GM19328 (cell line): ENCODE results near the gene CENPA.
"Not testable (repeated sequence)": the region's sequence is repeated elsewhere in the genome, so short reads cannot be mapped to it uniquely, and the experiment has no call there.

Experiments
- ATAC-seq: cut with Tn5 transposase; IDR thresholded peaks from one replicate; pipeline ENCODE4 v1.9.1; 2021; ENCODE audit warnings: mild to moderate bottlenecking, moderate library complexity; ENCODE audit not compliant: unreplicated experiment

Gene CENPA

GRCh38 chr2:26759845-26760244 is 26.0 kb upstream of the CENPA start:
- ATAC-seq: no peak

GRCh38 chr2:26760991-26761390 is 24.9 kb upstream of the CENPA start:
- not testable (repeated sequence) for ATAC-seq

GRCh38 chr2:26763019-26763418 is 22.8 kb upstream of the CENPA start:
- no peak for ATAC-seq

- ATAC-seq: peak; percentile 59
Measured at GRCh38 chr2:26764078-26764887, 21.6 kb upstream of the CENPA start, which contains the start of gene SLC35F6. Gene SLC35F6 (plus strand): TSS chr2:26764284. CDS start chr2:26764350, 66 bp downstream.

DNA sequence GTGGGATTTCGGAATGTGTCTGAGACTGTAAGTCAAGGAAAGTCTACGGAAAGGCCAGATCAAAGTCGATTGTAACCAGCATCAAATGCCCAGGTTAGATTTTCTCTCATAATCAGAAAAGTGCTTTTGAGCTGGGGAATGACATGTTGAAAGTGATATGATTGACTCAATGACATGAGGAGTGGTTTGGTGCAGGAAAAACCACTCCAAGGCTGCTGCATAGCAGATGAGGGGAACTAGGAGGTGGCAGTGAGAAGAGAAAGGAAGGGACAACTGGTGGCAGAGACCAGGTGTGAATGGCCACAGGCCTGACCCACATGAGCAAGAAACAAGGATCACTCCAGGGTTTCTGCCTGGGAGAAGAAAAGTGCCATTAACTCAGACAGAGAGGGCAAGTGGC is 20.9 kb upstream of the CENPA start:
- ATAC-seq: no peak

GRCh38 chr2:26765475-26766200 is 20.2 kb upstream of the CENPA start:
- ATAC-seq: no peak

GRCh38 chr2:26767129-26767528 is 18.7 kb upstream of the CENPA start:
- no peak for ATAC-seq

DNA sequence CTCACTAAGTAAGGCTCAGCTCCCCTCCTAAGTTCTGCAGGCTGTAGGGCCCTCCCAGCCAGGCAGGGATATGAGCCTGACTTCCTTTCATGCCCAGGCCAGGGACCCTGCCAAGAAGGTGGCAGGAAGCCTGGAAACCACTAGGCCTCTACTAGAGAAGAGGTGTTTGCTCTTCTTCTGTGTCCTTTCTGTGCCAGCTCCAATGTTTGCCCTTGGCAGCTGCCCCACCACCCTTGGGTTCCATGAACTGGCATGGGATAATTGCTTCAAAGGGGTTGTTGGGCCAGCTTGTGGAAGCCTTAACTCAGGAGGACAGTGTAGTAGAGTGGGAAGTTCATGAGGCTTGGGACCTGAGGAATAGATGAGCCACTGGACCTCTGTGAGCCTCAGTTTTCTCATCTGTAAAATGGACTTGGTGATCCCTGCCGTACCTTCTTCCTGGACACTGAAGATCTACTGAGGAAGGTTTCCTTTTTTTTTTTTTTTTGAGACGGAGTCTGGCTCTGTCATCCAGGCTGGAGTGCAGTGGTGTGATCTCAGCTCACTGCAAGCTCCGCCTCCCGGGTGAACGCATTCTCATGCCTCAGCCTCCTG is 17.9 kb upstream of the CENPA start:
- no peak for ATAC-seq

- ATAC-seq: no peak
Measured at GRCh38 chr2:26768759-26769088, 17.1 kb upstream of the CENPA start.

GRCh38 chr2:26769089-26769761 is 16.6 kb upstream of the CENPA start:
- ATAC-seq: no peak

GRCh38 chr2:26770986-26771586 is 14.8 kb upstream of the CENPA start:
- ATAC-seq: no peak

- no peak for ATAC-seq
Measured at GRCh38 chr2:26772064-26773001, 13.5 kb upstream of the CENPA start.

DNA sequence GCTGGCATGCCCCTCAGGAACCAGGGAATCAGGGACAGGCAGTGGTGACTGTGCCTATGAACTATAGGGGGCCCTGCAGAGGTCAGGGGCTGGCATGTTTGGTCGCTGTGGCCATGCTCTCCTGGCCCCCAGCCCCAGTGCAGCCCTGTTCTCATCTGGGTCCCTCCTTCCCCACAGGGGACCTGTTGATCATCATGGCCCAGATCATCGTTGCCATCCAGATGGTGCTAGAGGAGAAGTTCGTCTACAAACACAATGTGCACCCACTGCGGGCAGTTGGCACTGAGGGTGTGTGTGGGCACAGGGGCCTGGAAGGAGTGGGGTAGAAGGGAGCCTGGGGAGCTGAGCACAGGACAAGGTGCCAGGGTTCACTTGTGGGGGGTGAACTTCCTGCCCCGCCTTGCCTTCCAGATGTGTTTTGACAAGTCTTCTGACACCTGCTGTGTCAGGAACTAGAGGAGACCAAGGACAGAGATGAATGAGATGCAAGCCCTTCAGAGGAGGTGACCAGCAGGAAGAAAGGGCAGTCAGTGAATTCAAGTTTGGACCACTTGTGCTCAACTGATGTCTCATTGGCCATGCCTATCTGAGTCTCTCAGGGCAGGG is 9.6 kb upstream of the CENPA start:
- ATAC-seq: no peak

- no peak for ATAC-seq
Measured at GRCh38 chr2:26778098-26778497, 7.8 kb upstream of the CENPA start.

- ATAC-seq: no peak
Measured at GRCh38 chr2:26778507-26778906, 7.3 kb upstream of the CENPA start.

- ATAC-seq: no peak
Measured at GRCh38 chr2:26780203-26780760, 5.6 kb upstream of the CENPA start.

GRCh38 chr2:26782876-26783704 is 2.8 kb upstream of the CENPA start:
- ATAC-seq: no peak

GRCh38 chr2:26784570-26785234 is 1.2 kb upstream of the CENPA start:
- no peak for ATAC-seq
